H9 (cell line): ENCODE measurements around the gene MGP. TPM values are rescaled to one million over a fixed set of nuclear protein-coding genes. Genes with fewer than 3 reads are reported as not detected.

Experiments
- DNase-seq: peaks from one replicate; pipeline ENCODE4 v3.0.0-alpha.2; 2017
- H2AFZ ChIP-seq: one replicate; pipeline ENCODE4 v1.6.1; 2013; ENCODE audit warnings: mild to moderate bottlenecking, low read length, control low read depth, moderate library complexity
- H2AK5ac ChIP-seq: 2 replicates; pipeline ENCODE4 v1.6.1; 2013; ENCODE audit warnings: low read length, control low read depth, mixed read lengths; ENCODE audit not compliant: insufficient read length
- H2BK120ac ChIP-seq: one replicate; pipeline ENCODE4 v1.6.1; 2013; ENCODE audit warnings: low read depth, mild to moderate bottlenecking, low read length, control low read depth, inconsistent platforms; ENCODE audit not compliant: poor library complexity, severe bottlenecking
- H2BK12ac ChIP-seq: 2 replicates; pipeline ENCODE4 v1.6.1; 2013; ENCODE audit warnings: low read length, control low read depth, mixed read lengths, low read depth; ENCODE audit not compliant: insufficient read length
- H2BK15ac ChIP-seq: 2 replicates; pipeline ENCODE4 v1.6.1; 2013; ENCODE audit warnings: low read depth, low read length, control low read depth
- H2BK20ac ChIP-seq: one replicate; pipeline ENCODE4 v1.6.1; 2013; ENCODE audit warnings: low read depth, mild to moderate bottlenecking, low read length, control low read depth, inconsistent platforms; ENCODE audit not compliant: poor library complexity, severe bottlenecking
- H2BK5ac ChIP-seq: 2 replicates; pipeline ENCODE4 v1.6.1; 2013; ENCODE audit warnings: low read length, control low read depth, mixed read lengths; ENCODE audit not compliant: insufficient read length
- H3K14ac ChIP-seq: 2 replicates; pipeline ENCODE4 v1.6.1; 2013; ENCODE audit warnings: low read length, control low read depth; ENCODE audit not compliant: insufficient read depth
- H3K18ac ChIP-seq: 2 replicates; pipeline ENCODE4 v1.6.1; 2013; ENCODE audit warnings: low read depth, mild to moderate bottlenecking, mixed read lengths, low read length, control low read depth; ENCODE audit not compliant: insufficient read length
- H3K23ac ChIP-seq: 2 replicates; pipeline ENCODE4 v1.6.1; 2013; ENCODE audit warnings: low read length, control low read depth, mixed read lengths, low read depth; ENCODE audit not compliant: insufficient read length
- H3K23me2 ChIP-seq: 2 replicates; pipeline ENCODE4 v1.6.1; 2013; ENCODE audit warnings: low read depth, mild to moderate bottlenecking, mixed read lengths, low read length, control low read depth; ENCODE audit not compliant: insufficient read length, poor library complexity, severe bottlenecking
- H3K27ac ChIP-seq: 2 replicates; pipeline ENCODE4 v1.5.1; 2013; ENCODE audit warnings: low read length, control low read depth, mixed read lengths, low read depth; ENCODE audit not compliant: insufficient read length
- H3K27me3 ChIP-seq: 2 replicates; pipeline ENCODE4 v1.6.1; 2013; ENCODE audit warnings: low read length, control low read depth, inconsistent platforms; ENCODE audit not compliant: insufficient read depth
- H3K4ac ChIP-seq: 2 replicates; pipeline ENCODE4 v1.6.1; 2013; ENCODE audit warnings: low read depth, mild to moderate bottlenecking, control low read depth, inconsistent platforms, low read length, moderate library complexity
- H3K4me1 ChIP-seq: 2 replicates; pipeline ENCODE4 v1.6.1; 2013; ENCODE audit warnings: low read length, control low read depth, inconsistent platforms; ENCODE audit not compliant: insufficient read depth
- H3K4me2 ChIP-seq: 2 replicates; pipeline ENCODE4 v1.6.1; 2013; ENCODE audit warnings: low read length, control low read depth, mixed read lengths; ENCODE audit not compliant: insufficient read length, insufficient read depth
- H3K56ac ChIP-seq: 2 replicates; pipeline ENCODE4 v1.6.1; 2013; ENCODE audit warnings: low read depth, mild to moderate bottlenecking, mixed read lengths, low read length, control low read depth; ENCODE audit not compliant: insufficient read length
- H3K79me1 ChIP-seq: 2 replicates; pipeline ENCODE4 v1.6.1; 2013; ENCODE audit warnings: low read depth, mild to moderate bottlenecking, moderate library complexity, low read length, control low read depth, inconsistent platforms; ENCODE audit not compliant: insufficient read depth, poor library complexity, severe bottlenecking
- H3K79me2 ChIP-seq: 2 replicates; pipeline ENCODE4 v1.6.1; 2013; ENCODE audit warnings: low read length, control low read depth, inconsistent platforms; ENCODE audit not compliant: insufficient read depth
- H3K9ac ChIP-seq: 2 replicates; pipeline ENCODE4 v1.6.1; 2013; ENCODE audit warnings: low read length, control low read depth, mixed read lengths; ENCODE audit not compliant: insufficient read length; ENCODE audit errors: extremely low read depth
- H3K9me3 ChIP-seq: one replicate; pipeline ENCODE4 v1.6.1; 2013; ENCODE audit warnings: low read depth, low read length, inconsistent platforms; ENCODE audit not compliant: control insufficient read depth
- H3T11ph ChIP-seq: one replicate; pipeline ENCODE4 v1.6.1; 2013; ENCODE audit warnings: mild to moderate bottlenecking, low read length, control low read depth, inconsistent platforms
- H4K20me1 ChIP-seq: one replicate; pipeline ENCODE4 v1.6.1; 2013; ENCODE audit not compliant: control insufficient read depth, insufficient read length, insufficient read depth
- H4K5ac ChIP-seq: 2 replicates; pipeline ENCODE4 v1.6.1; 2013; ENCODE audit warnings: low read depth, mild to moderate bottlenecking, mixed read lengths, low read length, control low read depth; ENCODE audit not compliant: insufficient read length
- H4K8ac ChIP-seq: replicated peaks from 2 replicates; pipeline ENCODE4 v1.6.1; 2013; ENCODE audit warnings: low read length, control low read depth, mixed read lengths, low read depth; ENCODE audit not compliant: insufficient read length
- H4K91ac ChIP-seq: 2 replicates; pipeline ENCODE4 v1.6.1; 2013; ENCODE audit warnings: low read depth, mild to moderate bottlenecking, moderate library complexity, mixed read lengths, low read length, control low read depth; ENCODE audit not compliant: insufficient read length
- H3K27ac Mint-ChIP-seq, 3 experiments: 2 replicates in 2 of 3; 3 replicates in 1 of 3; pipeline ENCODE4 v1.8.0; 2020 to 2021; ENCODE audit warnings: mixed read lengths in 3 of 3, mild to moderate bottlenecking in 1 of 3, moderate library complexity in 1 of 3
- H3K27me3 Mint-ChIP-seq: 2 replicates; pipeline ENCODE4 v1.8.0; 2021; ENCODE audit warnings: low read depth, mild to moderate bottlenecking, moderate library complexity, mixed read lengths
- H3K36me3 Mint-ChIP-seq, 3 experiments: 2 replicates in 2 of 3; 3 replicates in 1 of 3; pipeline ENCODE4 v1.8.0; 2020 to 2021; ENCODE audit warnings: low read depth in 3 of 3, mixed read lengths in 3 of 3; ENCODE audit not compliant: insufficient read depth in 1 of 3
- H3K4me1 Mint-ChIP-seq, 2 experiments: 2 replicates each; pipeline ENCODE4 v1.8.0; 2020; ENCODE audit warnings: mixed read lengths in 2 of 2
- H3K4me3 Mint-ChIP-seq, 2 experiments: 2 replicates in 1 of 2; 3 replicates in 1 of 2; pipeline ENCODE4 v1.8.0; 2020 to 2021; ENCODE audit warnings: mild to moderate bottlenecking in 2 of 2, mixed read lengths in 2 of 2, moderate library complexity in 1 of 2
- H3K9me3 Mint-ChIP-seq, 2 experiments: 2 replicates in 1 of 2; 3 replicates in 1 of 2; pipeline ENCODE4 v1.8.0; 2020; ENCODE audit warnings: mild to moderate bottlenecking in 2 of 2, mixed read lengths in 2 of 2, moderate library complexity in 1 of 2
- WGBS: extraction: QIAGEN DNeasy Blood & Tissue Kit; methylation state at CpG from one replicate; pipeline ENCODE4 v1.1.7; 2013; ENCODE audit warnings: missing lambda C conversion rate, low lambda C conversion rate, mixed read lengths; ENCODE audit not compliant: insufficient read length; ENCODE audit errors: extremely low coverage; 5-methylcytosine and 5-hydroxymethylcytosine counted together
- total RNA-seq: library from RNA; stranded (reverse); gene quantifications from 2 replicates; pipeline ENCODE4 v1.2.1, GENCODE V29; 2021
- TF ChIP-seq, protein P1 (sequence below): fragments of 200-600 bp; sonication (generic); conservative IDR thresholded peaks from 3 replicates; pipeline ENCODE4 v1.8.0; 2021; ENCODE audit warnings: antibody characterized with exemption, mild to moderate bottlenecking

Gene MGP
- total RNA-seq, 1 experiment from 2014 or later: not detected

DNA sequence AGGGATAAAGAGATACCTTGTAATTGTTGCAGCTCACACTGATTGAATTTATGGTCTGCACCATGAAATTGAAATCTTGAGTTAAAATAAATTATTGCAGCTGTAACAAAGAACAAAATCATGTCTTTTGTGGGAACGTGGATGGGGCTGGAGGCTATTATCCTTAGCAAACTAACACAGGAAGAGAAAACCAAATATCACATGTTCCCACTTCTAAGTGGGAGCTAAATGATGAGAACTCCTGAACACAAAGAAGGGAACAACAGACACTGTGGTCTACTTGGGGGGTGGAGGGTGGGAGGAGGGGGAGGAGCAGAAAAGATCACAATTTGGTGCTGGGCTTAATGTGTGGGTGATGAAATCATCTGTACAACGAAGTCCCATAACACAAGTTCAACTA is 30.1 kb upstream of the MGP start:
- no peak overlapping the region for H3K27ac Mint-ChIP-seq
- Histone ChIP-seq H3K4ac (no peak overlapping the region), H4K5ac (no peak overlapping the region), H3K79me1 (no peaks in the 10 kb centered on the region), H3K23me2 (no peaks in the 10 kb centered on the region), H2BK20ac (no peak overlapping the region), H4K20me1 (no peaks in the 10 kb centered on the region), H3T11ph (no peak overlapping the region), H3K79me2 (no peaks in the 10 kb centered on the region; the same call in 1 of the 2 replicates), H3K18ac (no peak overlapping the region), H3K27ac (no peak overlapping the region), H3K9me3 (no peaks in the 10 kb centered on the region), H2AK5ac (no peak overlapping the region), H2BK5ac (no peak overlapping the region), H3K56ac (no peak overlapping the region), H3K14ac (no peak overlapping the region), H3K9ac (no peak overlapping the region), H3K4me2 (no peak overlapping the region), H3K27me3 (no peaks in the 10 kb centered on the region), H3K4me1 (no peaks in the 10 kb centered on the region), H2BK120ac (no peak overlapping the region), H2BK12ac (no peak overlapping the region), H2AFZ (no peak overlapping the region), H4K8ac (no peak overlapping the region), H4K91ac (no peak overlapping the region), H3K23ac (no peak overlapping the region), H2BK15ac (no peak overlapping the region)
- no peaks in the 10 kb centered on the region for H3K27me3 Mint-ChIP-seq
- no CpG with 5 or more reads among the region's 2 CpGs for WGBS
- H3K9me3 Mint-ChIP-seq: no peaks in the 10 kb centered on the region
- TF ChIP-seq, protein P1, sequence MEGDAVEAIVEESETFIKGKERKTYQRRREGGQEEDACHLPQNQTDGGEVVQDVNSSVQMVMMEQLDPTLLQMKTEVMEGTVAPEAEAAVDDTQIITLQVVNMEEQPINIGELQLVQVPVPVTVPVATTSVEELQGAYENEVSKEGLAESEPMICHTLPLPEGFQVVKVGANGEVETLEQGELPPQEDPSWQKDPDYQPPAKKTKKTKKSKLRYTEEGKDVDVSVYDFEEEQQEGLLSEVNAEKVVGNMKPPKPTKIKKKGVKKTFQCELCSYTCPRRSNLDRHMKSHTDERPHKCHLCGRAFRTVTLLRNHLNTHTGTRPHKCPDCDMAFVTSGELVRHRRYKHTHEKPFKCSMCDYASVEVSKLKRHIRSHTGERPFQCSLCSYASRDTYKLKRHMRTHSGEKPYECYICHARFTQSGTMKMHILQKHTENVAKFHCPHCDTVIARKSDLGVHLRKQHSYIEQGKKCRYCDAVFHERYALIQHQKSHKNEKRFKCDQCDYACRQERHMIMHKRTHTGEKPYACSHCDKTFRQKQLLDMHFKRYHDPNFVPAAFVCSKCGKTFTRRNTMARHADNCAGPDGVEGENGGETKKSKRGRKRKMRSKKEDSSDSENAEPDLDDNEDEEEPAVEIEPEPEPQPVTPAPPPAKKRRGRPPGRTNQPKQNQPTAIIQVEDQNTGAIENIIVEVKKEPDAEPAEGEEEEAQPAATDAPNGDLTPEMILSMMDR: no peak
- H3K4me3 Mint-ChIP-seq: no peak overlapping the region
- DNase-seq: no peak
- H3K36me3 Mint-ChIP-seq: no peaks in the 10 kb centered on the region
- H3K4me1 Mint-ChIP-seq: no peaks in the 10 kb centered on the region
